GM18858 (cell line): ENCODE data around the gene GPRIN2.

Experiments used
- ATAC-seq: cut with Tn5 transposase; IDR thresholded peaks from one replicate; pipeline ENCODE4 v1.9.1; 2021; ENCODE audit not compliant: unreplicated experiment

Gene GPRIN2

GRCh38 chr10:46549171-46550075 lies 7.0 kb downstream of the GPRIN2 start:
- no peak for ATAC-seq

GRCh38 chr10:46548498-46549090 lies 7.9 kb downstream of the GPRIN2 start:
- ATAC-seq: no peak

- ATAC-seq: no peak
Observed at GRCh38 chr10:46547541-46548497, 8.6 kb downstream of the GPRIN2 start.

GRCh38 chr10:46546591-46547540 lies 9.6 kb downstream of the GPRIN2 start:
- ATAC-seq: no peak

- ATAC-seq: no peak
Observed at GRCh38 chr10:46545861-46546590, 10.4 kb downstream of the GPRIN2 start.

- ATAC-seq: no peak
Observed at GRCh38 chr10:46544989-46545791, 11.3 kb downstream of the GPRIN2 start.

GRCh38 chr10:46543466-46544377 lies 12.7 kb downstream of the GPRIN2 start:
- ATAC-seq: no peak

GRCh38 chr10:46542567-46543465 lies 13.6 kb downstream of the GPRIN2 start:
- ATAC-seq: no peak

GRCh38 chr10:46541735-46542566 lies 14.5 kb downstream of the GPRIN2 start:
- ATAC-seq: no peak

GRCh38 chr10:46541017-46541661 lies 15.3 kb downstream of the GPRIN2 start:
- no peak for ATAC-seq

GRCh38 chr10:46540412-46541016 lies 15.9 kb downstream of the GPRIN2 start:
- no peak for ATAC-seq

- ATAC-seq: no peak
Observed at GRCh38 chr10:46539596-46540411, 16.7 kb downstream of the GPRIN2 start.

GRCh38 chr10:46538717-46539426 lies 17.6 kb downstream of the GPRIN2 start:
- no peak for ATAC-seq
